HT-29 (cell line): ENCODE measurements around the gene CNTN3. TPM values are rescaled to one million over a fixed set of nuclear protein-coding genes. Genes with fewer than 3 reads are reported as not detected.

Experiments used
- DNase-seq: peaks from one replicate; pipeline ENCODE4 v3.0.0-alpha.2; 2015; ENCODE audit warnings: low spot score
- total RNA-seq: library from RNA; depleted of rRNA; stranded (reverse); fragments of >200 nt; shearing (Covaris generic); gene quantifications from 2 replicates; pipeline ENCODE4 v1.2.3, GENCODE V29; 2014

CNTN3 gene
- total RNA-seq, 1 experiment from 2014 or later: not detected

GRCh38 chr3:74611206-74611605, 3.3 kb downstream of the CNTN3 start:
- DNase-seq: no peak

- DNase-seq: no peak
These were observed 6.7 kb downstream of the CNTN3 start for GRCh38 chr3:74607803-74608202.

GRCh38 chr3:74606996-74607395, 7.5 kb downstream of the CNTN3 start:
- DNase-seq: no peak

GRCh38 chr3:74605437-74605836, 9.0 kb downstream of the CNTN3 start:
- no peak for DNase-seq

- DNase-seq: no peak
These were observed 11.2 kb downstream of the CNTN3 start for GRCh38 chr3:74603292-74603691.

- no peak for DNase-seq
These were observed 12.0 kb downstream of the CNTN3 start for GRCh38 chr3:74602471-74602870.

GRCh38 chr3:74601793-74602192, 12.7 kb downstream of the CNTN3 start:
- no peak for DNase-seq

- DNase-seq: no peak
These were observed 14.9 kb downstream of the CNTN3 start for GRCh38 chr3:74599564-74599963.

- DNase-seq: no peak
These were observed 21.3 kb downstream of the CNTN3 start for GRCh38 chr3:74593152-74593551.

GRCh38 chr3:74592359-74592758, 22.1 kb downstream of the CNTN3 start:
- DNase-seq: no peak

- DNase-seq: no peak
These were observed 22.5 kb downstream of the CNTN3 start for GRCh38 chr3:74591946-74592345.

GRCh38 chr3:74591342-74591741, 23.1 kb downstream of the CNTN3 start:
- DNase-seq: no peak

- no peak for DNase-seq
These were observed 23.7 kb downstream of the CNTN3 start for GRCh38 chr3:74590620-74591262.

- DNase-seq: no peak
These were observed 29.7 kb downstream of the CNTN3 start for GRCh38 chr3:74584782-74585181.

GRCh38 chr3:74582982-74583381, 31.5 kb downstream of the CNTN3 start:
- no peak for DNase-seq

- no peak for DNase-seq
These were observed 38.6 kb downstream of the CNTN3 start for GRCh38 chr3:74575857-74576256.

- DNase-seq: no peak
These were observed 43.3 kb downstream of the CNTN3 start for GRCh38 chr3:74571118-74571517.
